KBM-7 (cell line): ENCODE results near the gene LRRC26.

Experiments used
- DNase-seq: peaks from one replicate; pipeline ENCODE4 v3.0.0-alpha.2; 2015
- in situ Hi-C: fragments of 300-500 bp; cut with MboI; formaldehyde crosslinking; loops from 2 replicates; pipeline ENCODE4 v1.14.3; 2020; ENCODE audit warnings: low sequenced_read_pairs, low pct_unique_long_range_greater_than_20kb, mixed read lengths

Gene LRRC26

DNA sequence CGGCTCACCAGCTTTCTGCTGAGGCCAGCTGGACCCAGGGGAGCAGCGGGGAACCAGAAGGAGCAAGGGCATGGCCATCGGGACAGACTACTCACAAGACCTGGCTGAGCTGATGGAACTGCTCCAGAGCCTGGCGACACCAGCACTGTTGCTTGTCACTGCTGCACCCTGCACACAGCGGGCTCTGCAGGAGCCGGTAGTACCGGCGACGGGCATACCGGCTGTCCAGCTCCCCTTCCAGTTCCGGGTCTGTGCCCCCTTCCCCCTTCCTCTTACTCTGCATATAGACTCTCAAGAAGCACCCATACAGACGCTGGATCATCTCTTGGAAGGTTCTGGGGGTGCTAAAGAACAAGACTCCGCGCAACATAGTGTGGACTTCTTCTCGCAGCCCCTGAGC lies 17.5 kb upstream of the LRRC26 start:
- in situ Hi-C loops, result no loop called here
- DNase-seq, result no peak

DNA sequence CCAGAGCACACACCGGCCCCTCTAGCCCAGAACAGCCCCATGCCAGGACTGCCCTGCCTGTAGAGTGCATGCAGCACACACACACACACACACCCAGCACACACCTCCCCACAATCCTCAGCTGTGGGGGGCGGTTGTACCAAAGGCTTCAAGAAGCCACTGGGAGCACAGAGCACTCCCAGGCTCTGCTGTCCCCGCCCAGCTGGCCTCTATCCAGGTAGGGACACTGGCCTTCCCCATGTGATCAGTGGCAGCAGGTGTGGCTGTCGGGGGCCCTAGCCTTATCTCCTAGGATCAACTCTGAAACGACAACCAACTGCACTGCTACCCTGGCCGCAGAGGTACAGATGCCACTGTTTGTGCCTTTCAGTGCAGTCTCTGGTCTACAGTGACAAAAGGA lies 16.5 kb upstream of the LRRC26 start:
- in situ Hi-C loops, result no loop called here
- no peak for DNase-seq

GRCh38 chr9:137185921-137186320 lies 16.1 kb upstream of the LRRC26 start:
- in situ Hi-C loops, result no loop called here
- no peak for DNase-seq

DNA sequence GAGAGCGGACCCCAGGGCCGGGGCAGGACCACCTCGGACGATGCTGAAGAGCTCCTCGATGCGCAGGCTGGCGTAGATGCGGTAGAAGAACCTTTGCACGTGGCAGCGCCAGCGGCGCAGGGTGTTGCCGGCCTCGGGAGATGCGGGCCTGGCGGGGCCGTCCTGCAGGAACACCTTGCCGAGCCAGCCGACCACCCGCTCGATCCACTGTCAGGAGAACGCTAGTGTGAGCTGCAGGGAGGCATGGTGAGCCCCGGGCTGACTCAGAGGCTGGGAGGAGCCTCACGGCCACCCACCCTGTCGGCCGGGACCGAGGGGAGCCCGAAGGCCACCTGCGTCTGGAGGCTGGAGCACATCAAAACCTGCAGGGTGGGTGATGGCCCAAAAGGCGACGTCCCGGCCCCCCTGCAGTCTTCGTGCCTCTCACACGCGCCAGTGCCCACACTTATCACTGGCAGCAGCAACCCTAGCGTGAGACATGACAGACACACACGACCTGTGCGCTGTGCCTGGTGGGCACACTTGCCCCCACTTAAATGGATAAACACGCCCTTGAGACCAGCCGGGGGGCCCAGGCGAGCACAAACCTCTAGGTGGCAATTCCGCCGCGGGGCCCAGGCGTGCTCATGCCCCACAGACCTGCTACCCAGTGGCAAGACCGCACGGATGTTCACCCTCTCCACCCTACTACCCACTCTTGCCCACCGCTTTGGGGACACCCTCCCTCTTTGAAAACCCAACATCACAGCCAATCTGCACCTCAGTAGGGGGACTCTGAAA lies 15.2 kb upstream of the LRRC26 start:
- in situ Hi-C loops, result no loop called here
- no peak for DNase-seq

DNA sequence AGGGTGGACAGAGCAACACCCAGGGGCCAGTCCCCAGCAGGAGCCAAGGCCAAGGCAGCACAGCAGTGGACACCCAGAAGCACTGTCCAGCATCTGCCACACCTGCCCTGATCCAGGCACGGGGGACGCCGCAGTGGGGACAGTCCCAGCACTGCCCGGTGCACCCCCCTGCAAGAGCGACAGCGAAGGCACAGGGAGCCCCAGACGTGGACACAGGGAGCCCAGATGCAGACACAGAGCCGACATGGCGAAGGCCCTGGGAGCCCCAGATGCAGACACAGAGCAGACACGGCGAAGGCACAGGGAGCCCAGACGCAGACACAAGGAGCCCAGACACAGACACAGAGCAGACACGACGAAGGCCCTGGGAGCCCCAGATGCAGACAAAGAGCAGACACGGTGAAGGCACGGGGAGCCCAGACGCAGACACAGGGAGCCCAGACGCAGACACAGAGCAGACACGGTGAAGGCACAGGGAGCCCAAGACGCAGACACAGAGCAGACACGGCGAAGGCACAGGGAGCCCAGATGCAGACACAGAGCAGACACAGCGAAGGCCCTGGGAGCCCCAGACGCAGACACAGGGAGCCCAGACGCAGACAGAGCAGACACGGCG lies 14.2 kb upstream of the LRRC26 start:
- no peak for DNase-seq
- in situ Hi-C loops, result no loop called here

GRCh38 chr9:137182836-137183235 lies 13.0 kb upstream of the LRRC26 start:
- no peak for DNase-seq
- in situ Hi-C loops, result no loop called here

GRCh38 chr9:137181680-137182079 lies 11.8 kb upstream of the LRRC26 start:
- in situ Hi-C loops, result no loop called here

DNA sequence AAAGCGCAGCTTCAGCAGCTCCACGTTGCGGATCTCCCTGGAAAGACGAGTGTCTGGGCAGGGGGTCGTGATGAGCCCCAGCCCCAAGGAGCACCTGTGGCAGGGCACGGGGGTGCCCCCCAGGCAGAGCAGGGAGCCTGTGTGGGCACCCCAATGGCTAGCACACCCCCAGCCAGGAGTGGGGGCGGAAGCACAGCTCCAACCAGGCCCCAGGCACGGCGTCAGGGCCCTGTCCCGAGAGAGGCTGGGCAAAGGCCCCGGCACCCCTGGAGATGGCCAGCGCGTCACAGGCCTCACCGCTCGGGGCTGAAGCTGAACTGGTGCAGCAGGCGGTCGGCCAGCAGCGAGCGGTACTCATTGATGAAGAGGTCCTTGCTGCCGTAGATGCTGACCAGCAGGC lies 10.6 kb upstream of the LRRC26 start:
- in situ Hi-C loops, result no loop called here

More at GRCh38 chr9:137181680-137182079, 11.8 kb upstream of the LRRC26 start:
- no peak for DNase-seq

GRCh38 chr9:137179761-137180160 lies 9.9 kb upstream of the LRRC26 start:
- DNase-seq, result no peak
- in situ Hi-C loops, result no loop called here

More for the DNA sequence above, 10.6 kb upstream of the LRRC26 start:
- no peak for DNase-seq

- in situ Hi-C loops, result no loop called here
- DNase-seq, result no peak
These were observed 9.2 kb upstream of the LRRC26 start for GRCh38 chr9:137178939-137179630.

GRCh38 chr9:137178201-137178938 lies 8.5 kb upstream of the LRRC26 start:
- no peak for DNase-seq
- in situ Hi-C loops, result no loop called here

DNA sequence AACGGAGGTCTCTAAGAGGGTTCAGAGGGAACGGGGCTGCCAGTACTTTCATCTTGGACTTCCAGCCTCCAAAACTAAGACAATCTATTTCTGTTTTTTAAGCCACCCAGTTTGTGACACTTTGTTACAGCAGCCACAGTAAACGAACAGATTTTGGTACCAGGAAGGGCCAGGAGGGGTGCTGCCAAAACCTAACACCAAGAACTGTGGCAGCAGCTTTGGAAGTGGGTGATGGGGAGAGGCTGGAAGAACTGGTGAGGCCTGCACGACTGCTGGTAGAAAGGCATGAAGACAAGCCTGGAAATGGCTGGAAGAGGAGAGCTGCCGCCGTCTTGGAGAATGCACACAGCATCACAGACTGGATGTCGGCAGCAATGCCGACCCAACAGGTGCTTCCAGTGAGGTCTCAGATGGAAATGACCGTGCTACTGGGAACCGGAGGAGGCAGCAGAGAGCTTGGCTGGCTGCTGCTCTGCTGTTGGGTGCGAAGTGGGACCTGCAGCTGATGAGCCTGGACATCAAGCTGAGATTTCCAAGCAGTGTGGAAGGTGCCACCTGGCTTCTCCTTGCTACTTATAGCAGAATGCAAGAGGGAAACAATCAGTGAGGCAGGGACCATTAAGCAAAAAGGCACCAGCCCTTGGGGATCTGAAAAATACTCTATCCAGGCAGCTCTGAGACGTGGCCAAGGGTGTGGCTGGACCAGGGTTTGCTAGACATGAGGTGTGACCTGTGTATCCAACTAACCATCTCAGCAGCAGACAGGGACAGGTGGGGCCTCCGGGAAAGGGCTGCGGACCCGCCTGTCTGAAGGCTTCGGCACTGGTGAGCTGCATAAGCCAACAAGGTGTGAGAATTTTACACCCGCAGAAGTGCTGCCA lies 6.7 kb upstream of the LRRC26 start:
- in situ Hi-C loops, result no loop called here
- peak; percentile 43 for DNase-seq

DNA sequence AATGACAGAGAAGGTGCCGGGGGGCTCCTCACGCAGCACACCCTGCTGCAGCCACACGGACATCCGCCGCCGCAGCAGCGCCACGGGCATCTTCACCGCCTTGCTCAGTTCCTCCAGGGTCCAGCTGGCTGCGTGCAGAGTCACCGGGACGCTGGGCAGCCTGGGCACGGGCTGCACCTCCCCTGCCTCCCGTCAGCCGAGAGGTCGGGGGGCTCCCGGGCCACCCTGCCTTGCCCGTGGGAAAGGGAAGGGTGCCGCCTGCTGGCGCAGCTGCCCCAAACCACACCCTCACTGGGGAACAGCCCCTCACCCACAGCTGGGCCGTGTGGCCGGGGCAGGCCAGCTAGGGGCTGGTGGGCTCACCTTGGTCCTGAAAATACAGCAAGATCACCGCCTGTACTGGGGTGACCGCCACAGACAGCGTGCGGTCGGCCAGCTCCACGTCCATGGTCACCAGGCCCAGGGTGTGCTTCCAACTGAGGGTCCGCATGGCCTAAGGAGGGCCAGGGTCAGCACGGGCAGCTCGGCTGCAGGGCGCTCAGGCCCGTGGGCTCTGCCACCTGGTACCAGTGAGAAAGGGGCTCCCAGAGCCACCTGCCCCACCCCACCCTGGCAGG lies 5.6 kb upstream of the LRRC26 start:
- in situ Hi-C loops, result no loop called here
- no peak for DNase-seq

GRCh38 chr9:137174722-137175293 lies 5.0 kb upstream of the LRRC26 start:
- DNase-seq, result no peak
- in situ Hi-C loops, result no loop called here

DNA sequence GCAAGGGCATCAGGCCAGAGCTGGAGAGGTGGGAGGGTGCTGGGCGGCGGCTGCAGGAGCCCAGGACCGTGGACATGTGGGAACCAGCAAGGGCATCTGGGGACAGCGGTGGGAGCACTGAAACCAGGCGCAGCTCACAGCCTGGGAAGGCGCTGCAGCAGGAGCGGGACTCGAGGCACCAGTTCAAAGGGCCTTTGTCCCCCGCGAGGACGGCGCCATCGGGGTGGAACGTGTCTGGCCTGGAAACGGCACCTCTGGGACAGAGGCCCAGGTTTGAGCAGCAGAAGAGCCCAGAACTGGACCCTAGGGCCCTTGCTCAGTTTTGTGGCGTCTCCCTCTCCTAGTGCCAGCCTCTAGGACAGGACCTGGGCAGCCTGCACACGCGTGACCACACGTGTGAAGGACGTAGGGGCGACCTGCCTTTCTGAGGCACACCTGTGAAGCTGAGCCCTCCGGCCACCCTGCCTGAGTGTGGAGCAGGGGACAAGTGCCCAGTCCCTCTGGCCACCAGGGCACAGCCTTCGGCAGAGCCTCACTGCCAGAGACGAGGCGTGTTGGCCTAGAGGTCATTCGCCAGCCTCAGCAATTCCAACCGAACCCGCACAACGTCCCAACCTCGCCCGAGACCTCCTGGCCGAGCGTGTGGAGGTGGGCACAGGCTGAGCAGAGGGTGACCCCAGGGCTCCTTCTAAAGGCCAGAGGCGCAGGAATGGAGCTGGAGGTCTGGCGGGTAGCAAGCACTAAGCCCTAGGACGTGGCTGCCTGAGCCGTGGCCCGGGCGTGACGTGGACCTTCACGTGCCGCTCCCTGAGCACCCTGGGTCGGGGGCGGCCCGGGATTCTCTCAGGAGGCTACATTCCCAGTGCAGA lies 4.2 kb upstream of the LRRC26 start:
- no peak for DNase-seq
- in situ Hi-C loops, result no loop called here

DNA sequence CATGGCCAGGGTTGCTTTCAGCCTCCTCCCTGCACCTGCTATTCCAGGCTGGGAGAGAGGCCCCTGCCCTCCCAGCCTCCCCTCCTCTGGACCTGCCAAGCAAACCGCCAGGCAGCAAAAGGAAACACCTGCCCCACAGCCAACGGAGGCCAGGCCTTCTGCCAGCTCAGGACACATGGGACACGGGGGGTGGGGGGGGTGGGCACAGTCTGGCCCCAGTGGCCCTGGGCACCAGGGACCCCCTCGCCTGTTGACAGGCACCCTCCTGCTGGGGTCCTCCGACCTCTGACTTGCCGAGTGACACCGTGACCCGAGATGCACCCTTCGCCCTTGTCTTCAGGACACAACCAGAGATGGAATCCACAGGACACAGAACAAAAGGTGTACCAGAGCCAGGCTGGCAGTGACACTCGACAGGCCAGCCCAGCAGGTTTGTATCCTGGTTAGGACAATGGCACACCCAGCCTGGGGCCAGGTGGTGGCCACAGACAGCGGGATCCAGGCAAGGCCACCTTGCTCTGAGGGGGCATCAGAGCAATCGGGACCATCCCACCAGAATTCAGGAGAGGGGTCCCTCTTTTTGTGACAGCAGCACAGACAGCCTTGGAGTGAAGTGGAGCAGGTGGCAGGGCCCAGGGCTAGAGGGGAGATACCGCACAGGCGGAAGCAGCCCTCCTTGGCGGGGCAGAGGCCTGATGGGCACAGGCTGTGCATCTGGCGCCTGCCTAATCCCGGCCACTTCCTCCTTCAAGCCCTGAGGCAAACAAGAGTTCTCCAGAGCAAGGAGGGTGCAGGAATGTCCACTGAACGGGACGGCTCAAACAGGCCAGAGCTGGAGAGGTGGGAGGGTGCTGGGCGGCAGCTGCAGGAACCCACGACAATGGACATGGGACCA lies 3.3 kb upstream of the LRRC26 start:
- DNase-seq, result peak; percentile 34
- in situ Hi-C loops, result no loop called here
